ENCODE results near the gene ARID1B.
"Not testable (repeated sequence)": the region's sequence is repeated elsewhere in the genome, so short reads cannot be mapped to it uniquely, and the experiment has no call there.

The ARID1B gene

DNA sequence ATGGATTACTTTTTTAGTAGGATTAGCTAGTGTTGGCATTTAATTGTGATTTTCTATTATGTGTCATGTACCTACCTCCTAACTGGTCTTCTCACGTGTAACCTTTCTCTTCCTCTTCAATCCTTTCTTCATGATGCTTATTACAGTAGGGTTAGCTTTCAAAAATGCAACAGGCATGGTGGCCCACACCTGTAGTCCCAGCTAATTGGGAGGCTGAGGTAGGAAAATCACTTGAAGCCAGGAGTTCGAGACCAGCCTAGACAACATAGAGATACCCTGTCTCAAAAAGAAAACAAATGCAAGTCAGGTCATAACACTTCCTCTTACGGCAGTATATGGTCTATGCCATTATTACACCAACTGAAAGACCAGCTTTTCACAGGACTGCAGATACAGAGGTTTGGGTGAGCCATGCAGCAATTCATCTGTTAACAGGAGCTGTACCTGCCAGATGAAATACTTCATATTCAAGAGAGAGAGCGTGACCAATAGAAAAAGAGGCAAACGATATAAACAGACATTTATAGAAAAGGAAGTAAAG is 351.1 kb downstream of the ARID1B start:
- DNase-seq (ENCODE audit: low read depth in 2 of 2): no peak

DNA sequence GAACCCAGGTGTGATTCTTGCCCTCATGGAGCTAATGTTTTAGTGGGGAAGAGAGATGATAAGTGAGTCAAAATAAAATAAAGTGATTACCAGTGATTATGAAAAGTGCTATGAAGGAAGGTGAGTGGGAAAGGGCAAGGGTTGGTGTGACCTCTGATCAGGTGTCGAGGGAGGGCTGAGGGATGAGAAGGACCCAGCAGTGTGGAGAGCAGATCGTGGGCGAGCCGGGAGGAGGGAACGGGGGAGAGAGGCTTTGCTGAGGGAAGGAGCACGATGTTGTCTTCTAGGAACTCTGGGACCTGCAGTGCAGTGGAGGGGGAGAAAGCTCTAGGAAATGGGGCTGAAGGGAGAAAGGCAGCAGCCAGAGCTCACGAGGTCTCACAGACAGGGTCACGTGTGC is 354.1 kb downstream of the ARID1B start:
- DNase-seq (ENCODE audit: low read depth in 2 of 2): no peak

DNA sequence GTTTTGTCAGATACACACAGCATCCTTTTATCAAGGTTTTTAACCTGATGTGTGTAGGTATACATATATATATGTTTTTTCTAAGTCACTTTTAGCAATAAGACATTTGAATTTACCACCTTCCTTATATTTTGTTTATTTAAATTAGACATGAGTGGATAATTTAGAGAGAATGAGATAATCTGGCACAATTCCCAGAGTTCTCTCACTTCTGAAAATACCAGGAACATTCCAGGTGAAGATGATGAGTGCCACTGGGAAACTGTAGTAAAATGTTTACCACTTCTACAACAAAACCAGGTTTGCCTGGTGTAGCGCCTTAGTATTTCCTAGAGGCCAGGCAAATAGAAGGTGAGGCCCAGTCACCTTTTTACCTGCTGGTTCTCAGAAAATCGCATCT is 356.7 kb downstream of the ARID1B start:
- DNase-seq (ENCODE audit: low read depth in 2 of 2): no peak

DNA sequence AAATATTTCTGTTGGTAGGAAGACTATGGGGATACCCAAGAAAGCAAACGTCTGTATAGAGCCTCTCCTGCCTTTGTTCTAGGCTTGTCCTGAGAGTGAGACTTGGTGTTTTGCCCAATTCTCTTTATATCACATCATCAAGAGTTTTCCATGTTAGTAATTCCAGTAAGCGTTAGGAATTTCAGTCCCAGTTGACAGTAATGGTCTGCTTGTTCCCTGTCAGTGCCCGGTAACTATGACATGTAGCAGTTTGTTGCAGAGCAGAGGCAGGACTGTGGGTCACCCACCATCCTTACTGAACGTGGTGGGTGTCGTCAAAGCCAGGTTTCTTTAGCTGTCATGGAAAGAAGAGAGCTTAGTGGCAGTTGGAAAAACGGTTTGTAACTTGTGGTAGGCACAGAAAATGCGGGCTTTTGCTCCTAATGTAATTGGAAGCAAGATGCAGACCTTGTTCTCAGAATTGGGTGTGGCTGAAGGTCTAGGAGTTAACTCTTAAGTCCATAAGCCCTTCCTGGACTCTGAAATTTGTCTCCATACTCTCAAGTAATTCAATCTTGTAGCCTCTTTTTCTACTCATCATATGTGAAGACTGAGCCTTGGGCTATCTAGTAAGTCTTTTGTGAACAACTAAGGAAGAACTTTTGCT is 357.3 kb downstream of the ARID1B start:
- no peak for DNase-seq (ENCODE audit: low read depth in 2 of 2)

DNA sequence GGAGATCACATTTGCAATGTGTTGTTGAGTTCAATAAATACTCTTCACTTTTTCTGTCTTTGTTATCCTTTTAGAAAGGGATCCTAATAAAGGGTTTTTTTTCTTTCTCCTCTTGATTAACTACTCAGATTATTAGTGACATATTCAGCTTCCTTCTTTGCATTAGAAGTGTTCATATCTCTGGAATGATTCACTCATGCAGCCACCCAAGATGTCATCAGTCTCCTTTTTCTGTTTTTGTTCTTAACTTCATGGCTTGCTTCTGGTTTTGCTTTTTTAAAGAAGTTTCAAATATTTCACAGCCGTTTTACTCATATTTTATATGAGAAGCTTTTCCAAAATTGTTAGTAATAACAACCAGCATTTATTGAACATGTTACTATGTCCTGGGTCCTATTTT is 358.5 kb downstream of the ARID1B start:
- DNase-seq (ENCODE audit: low read depth in 2 of 2): no peak

DNA sequence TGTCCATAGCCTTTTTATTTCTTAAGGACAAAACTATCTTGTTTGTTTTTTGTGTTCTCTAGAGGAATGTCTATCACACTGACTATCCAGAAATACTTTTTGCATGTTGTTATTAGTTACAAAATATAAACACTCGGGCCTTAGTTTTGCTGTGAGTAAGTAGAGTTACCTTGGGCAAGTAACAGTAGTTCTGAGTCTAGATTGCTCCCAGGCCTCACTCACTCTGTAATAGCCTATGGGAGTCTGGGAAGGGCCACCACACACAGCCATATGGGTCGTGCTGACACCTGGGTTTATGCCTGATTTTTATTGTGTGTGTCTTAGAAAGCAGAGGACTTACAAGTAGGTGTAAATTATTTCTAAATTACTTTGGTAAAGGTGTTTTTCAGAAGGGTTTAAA is 360.3 kb downstream of the ARID1B start:
- DNase-seq (ENCODE audit: low read depth in 2 of 2): no peak

DNA sequence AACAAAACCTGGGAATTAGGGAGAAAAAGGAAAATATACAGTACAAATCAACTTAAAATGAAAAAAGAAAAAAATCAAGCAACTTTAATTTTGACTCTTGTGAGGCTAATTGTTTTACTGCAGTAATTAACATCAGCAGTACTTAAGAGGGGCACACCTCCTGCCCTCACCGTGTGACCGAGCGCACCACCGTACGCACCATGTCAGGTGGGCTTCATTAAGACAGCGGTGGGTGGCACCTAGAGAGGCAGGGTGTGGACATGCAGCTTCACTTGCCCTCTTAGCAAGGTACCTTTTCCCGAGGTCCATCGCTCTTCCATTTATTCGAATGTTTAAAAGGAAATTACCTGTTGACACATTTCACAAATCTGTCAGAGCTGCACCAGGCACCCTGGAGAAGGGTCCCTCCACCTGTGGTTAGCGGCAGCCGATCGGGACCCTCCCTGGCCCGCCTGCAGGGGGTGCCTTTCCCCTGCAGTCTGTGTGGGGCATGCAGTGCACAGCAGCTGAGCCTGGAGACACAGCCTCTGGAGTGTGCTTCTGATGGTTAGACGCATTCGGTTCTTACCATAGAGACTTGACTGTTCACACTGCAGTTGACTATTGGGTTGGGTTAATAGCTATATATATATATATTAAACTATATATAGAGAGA is 362.0 kb downstream of the ARID1B start:
- DNase-seq (ENCODE audit: low read depth in 2 of 2): no peak

DNA sequence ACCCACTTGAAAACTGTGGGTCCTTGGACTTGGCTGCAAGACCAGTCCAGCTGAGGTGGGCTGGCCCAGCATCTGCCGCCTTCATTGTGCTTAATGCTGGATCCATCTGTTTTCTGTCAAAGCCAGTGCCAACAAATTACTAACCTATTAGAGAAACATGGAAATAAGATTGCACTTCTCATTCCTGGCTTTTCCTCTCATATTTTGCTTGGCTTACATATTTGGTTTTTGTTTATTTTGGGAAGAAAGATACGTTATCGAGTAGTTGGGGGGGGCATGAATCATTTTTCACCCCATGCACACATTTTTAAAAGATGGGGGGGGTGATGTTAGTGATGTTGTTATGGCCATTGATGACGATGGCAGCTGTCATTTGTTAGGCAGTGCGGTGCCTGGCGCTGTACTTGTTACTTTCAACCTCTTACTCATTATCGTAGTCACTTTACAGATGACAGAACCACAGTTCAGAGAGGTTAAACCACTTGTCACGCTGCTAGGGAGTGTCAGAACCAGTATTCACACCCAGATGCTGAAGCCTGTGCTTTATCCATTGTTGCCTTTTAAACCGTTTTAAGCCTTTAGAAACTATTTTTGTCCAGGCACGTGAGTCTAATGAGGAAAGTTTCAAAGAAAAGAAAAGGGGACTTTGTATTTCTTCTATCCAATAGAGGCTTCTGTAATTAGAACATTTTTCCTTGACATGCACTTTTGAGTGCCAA is 366.2 kb downstream of the ARID1B start:
- peak in 1 of 2 donors; percentile 10 for DNase-seq (ENCODE audit: low read depth in 2 of 2)

DNA sequence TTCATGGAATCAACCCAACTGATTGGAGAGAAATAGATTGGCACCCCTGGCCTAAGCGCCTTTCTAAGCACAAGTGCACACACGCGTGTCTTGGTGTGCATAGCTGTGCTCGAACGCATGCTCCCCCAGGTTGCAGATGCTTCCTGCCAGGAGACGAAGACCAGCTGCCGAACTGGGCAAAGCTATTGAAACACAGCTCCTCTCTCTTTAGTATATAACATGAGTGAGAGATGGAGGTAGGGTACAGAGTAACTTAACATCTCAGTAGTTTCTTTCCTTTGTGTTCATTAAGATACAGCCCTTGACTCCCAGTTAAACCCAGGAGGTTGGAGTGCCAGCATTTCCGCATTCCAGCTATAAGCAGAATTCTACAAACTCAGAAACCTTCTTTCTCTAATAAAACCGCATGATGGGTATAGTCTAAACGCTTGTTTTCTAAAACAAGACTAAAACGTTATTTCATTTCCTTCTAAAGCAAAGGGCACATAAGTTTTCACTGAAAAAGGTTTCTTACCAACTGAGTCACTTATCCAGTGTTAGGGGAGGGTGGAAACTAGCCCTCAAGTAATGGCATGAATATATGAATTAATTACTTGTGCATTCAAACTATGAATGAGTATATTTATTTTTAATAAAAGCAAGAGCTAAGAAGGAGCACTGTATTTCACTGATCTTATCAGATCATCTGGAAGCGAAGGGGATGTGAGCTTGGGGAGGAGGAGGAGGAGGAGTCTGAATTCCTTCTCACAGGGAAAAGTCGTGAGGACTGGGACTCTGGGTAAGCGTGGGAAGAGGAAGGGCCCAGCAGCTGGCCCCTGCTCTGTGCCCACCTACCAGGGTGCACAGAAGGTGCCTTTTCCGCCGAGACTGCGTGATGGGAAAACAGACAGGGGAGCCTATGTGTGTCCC is 367.0 kb downstream of the ARID1B start:
- DNase-seq (ENCODE audit: low read depth in 2 of 2): no peak

DNA sequence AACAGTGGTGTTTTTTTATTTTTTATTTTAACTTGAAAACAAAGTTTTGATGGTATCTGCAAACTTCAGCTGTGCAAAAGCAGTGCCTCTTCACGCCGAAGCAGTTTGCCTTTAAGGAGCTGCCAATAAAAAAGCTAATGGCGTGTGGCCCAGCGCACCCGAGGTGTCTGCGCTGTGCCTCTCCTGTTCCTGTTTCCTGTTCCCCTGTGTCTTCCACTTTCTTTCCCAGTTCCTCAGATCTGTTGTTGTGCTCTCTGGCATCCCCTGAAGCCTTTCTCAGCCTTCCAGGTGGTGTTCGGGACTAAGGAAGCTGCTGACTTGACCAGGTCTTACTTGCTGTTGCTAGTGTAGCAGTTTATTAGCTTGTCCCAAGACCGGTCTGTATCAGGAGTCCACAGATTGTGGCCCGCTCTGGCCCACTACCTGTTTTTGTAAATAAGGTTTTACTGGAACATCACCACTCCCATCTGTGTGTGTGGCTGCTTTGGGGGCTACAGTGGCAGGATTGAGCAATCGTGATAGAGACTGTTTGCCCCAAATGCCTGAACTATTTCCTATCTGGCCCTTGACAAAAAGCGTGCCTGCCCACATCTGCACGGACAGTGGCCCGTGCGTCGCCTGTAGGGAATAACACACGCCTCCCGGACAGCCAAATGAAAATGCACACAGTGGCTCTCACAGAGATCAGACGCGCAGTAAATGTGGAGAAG is 367.8 kb downstream of the ARID1B start:
- DNase-seq (ENCODE audit: low read depth in 2 of 2): no peak

DNA sequence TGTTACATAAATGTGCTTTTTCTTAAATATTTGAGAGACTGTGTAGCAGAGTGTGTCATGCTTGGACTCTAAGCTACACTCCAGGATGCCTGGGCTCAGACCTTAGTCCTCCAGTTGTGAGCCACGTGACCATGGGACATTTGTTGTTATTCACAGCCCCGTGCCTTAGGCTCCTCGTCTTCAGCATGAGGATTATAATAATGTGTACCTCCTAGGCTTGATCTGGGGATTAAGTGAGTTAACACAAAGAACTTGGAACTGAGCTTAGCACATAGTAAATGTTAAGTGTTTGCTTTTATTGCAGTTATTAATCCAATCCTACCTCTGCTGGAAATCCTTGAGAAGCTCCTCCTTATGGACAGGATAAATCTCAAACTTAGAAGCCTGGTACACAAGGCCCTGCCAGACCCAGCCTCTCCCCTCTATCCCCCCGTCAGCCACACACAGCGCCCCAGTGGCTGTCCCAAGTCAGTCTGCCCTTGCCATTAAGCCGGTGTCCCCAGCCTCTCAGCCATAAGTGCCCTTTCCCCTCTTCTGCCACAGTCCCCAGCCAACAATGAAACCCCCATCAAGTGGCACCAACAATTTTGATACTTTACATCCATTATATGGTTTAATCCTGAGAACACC is 368.6 kb downstream of the ARID1B start:
- no peak for DNase-seq (ENCODE audit: low read depth in 2 of 2)

DNA sequence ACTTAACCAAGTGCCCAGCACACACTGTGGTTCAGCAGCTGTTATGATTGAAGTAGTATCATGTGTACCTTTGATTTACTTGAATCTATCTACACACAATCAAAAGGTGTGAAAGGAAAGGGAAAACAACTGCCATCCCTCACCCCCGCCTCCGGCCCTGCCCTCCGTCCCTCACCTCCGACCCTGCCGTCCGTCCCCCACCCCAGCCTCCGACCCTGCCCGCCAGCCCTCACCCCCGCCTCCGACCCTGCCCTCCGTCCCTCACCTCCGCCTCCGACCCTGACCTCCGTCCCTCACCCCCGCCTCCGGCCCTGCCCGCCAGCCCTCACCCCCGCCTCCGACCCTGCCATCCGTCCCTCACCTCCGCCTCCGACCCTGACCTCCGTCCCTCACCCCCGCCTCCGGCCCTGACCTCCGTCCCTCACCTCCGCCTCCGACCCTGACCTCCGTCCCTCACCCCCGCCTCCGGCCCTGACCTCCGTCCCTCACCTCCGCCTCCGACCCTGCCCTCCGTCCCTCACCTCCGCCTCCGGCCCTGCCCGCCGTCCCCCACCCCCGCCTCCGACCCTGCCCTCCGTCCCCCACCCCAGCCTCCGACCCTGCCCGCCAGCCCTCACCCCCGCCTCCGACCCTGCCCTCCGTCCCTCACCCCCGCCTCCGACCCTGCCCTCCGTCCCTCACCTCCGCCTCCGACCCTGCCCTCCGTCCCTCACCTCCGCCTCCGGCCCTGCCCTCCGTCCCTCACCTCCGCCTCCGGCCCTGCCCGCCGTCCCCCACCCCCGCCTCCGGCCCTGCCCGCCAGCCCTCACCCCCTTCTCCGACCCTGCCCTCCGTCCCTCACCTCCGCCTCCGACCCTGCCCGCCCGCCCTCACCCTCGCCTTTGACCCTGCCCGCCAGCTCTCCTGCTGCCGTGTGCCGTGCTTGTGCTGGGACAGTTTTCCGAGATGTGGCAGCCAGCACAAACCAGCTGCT is 370.2 kb downstream of the ARID1B start:
- DNase-seq (ENCODE audit: low read depth in 2 of 2): not testable (repeated sequence)

DNA sequence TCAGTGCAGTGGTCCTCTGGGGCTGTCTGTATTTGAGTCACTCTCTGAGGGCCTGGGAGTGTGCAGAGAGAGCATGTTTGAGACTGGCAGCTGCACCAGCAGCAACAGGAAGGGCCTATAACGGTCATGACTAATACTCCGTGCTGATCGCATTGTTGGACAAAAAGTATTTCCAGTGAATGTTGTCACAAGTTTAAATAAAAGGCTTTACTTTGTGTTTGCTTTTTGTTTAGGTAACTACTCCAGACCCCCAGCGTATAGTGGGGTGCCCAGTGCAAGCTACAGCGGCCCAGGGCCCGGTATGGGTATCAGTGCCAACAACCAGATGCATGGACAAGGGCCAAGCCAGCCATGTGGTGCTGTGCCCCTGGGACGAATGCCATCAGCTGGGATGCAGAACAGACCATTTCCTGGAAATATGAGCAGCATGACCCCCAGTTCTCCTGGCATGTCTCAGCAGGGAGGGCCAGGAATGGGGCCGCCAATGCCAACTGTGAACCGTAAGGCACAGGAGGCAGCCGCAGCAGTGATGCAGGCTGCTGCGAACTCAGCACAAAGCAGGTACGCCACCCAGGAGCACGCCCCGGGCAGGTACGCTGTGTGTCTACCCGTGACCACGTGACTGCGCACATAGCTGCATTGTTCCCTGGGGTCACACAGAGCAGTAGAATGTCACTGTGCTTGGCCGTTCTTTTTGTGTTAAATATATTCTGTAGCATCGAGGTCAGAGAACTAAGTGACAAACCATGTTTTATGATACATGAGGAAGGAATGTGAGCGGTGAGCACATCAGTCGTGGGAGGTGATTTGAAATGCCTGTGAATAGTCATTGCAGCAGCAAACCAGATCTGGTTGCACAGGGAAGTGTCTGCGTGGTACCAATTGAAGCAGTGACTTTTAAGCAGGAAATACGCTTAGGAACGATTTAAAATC is 371.5 kb downstream of the ARID1B start:
- DNase-seq (ENCODE audit: low read depth in 2 of 2): no peak

DNA sequence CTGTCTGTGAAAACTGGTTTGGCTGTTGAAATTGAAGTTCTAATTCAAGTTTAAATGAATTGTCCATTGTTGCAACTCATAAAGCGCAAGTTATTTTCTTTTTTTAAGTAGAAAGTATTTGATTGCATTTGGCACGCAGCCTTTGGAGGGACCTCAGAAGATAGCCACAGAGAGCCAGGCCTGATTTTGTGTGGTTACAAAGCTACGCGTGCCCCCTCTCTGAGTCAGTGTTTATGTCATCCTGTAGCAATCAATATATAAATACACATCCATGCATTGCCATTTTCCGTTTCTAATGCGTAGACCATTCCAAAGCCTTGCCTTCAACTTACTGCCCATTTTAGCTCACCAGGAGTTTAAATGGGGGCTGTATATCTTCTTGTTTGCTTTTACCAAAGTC is 372.9 kb downstream of the ARID1B start:
- DNase-seq (ENCODE audit: low read depth in 2 of 2): no peak

DNA sequence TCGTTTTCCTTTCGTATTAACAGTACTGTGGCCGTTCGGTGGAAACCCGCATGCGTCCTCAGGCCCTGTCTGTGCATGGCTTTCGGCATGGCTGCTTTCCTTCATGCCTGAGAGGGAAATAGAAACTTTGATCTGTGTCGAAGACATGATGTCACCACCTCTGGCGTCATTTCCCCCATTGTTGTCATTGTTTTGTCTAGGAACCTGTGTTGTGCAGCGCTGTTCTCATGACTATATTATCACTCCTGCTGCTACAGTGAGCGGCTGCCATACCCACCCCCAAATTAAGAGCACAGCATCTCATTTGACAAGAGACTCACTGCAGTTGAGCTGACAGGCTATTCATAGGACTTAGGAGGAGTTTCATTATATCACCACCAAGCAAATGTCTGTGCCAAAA is 373.9 kb downstream of the ARID1B start:
- no peak for DNase-seq (ENCODE audit: low read depth in 2 of 2)

DNA sequence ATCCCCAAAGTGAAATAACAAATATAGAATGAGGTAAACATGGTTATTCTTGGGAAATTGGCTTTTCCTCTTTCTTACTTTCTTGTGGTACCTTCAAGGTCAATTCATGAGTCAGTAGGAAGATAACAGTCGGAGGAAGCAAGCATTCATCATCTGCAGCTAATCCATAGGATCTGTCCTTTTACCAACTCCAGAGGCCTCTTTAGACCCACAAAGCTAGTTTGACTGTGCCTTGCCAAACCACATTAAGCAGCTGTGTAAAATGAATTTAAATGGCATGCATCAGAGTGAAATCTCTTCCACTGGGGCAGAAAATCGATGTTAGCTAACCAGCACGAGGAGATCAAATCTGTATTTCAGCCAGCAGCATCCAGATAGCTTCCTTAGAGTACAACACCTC is 374.8 kb downstream of the ARID1B start:
- no peak for DNase-seq (ENCODE audit: low read depth in 2 of 2)

DNA sequence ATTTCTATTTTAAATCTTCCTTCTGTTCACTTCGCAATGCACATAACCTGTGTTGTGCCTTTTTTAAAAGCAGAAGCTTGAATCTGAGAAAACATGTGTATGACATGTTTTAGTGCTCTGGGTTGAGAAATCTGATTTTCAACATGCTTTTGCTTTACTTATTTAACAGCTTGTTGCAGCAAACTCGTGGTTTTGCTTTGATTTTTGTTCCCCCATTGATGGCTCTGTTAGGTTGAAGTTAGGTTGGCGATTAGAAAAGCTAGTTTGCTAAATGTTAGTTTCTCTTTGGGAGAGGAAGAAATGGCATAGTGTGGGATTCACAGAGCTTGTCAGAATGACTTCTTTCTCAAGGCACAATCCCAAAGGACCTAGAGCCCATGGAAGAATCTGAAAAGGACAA is 375.4 kb downstream of the ARID1B start:
- no peak for DNase-seq (ENCODE audit: low read depth in 2 of 2)

DNA sequence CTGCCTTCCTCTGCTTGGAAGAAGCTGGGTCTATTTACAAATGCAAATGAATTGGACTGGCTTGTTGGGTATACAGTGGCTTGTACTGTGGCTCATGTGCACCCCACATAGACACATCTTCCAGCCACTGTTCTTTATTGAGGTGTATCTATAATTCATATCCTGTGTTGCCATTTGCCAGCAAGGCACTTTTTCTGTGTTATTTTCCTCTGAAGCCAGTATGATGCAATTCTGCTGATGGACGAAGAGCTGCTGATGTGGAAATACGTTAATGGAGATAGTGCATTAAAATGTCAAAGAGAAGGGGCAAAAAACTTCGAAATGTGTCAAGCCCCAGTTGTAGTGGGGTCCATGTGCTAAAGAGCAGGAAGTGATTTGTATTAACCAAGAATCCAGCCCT is 378.6 kb downstream of the ARID1B start:
- no peak for DNase-seq (ENCODE audit: low read depth in 2 of 2)
